NCI-H1105 treated with DMSO at 0.1 percent for 48 hours (cell line): ENCODE measurements around the gene SPATA25.

Experiments used
- DNase-seq: peaks from one replicate; lab custom pipeline; 2025; lab: John Stamatoyannopoulos, UW

The SPATA25 gene

DNA sequence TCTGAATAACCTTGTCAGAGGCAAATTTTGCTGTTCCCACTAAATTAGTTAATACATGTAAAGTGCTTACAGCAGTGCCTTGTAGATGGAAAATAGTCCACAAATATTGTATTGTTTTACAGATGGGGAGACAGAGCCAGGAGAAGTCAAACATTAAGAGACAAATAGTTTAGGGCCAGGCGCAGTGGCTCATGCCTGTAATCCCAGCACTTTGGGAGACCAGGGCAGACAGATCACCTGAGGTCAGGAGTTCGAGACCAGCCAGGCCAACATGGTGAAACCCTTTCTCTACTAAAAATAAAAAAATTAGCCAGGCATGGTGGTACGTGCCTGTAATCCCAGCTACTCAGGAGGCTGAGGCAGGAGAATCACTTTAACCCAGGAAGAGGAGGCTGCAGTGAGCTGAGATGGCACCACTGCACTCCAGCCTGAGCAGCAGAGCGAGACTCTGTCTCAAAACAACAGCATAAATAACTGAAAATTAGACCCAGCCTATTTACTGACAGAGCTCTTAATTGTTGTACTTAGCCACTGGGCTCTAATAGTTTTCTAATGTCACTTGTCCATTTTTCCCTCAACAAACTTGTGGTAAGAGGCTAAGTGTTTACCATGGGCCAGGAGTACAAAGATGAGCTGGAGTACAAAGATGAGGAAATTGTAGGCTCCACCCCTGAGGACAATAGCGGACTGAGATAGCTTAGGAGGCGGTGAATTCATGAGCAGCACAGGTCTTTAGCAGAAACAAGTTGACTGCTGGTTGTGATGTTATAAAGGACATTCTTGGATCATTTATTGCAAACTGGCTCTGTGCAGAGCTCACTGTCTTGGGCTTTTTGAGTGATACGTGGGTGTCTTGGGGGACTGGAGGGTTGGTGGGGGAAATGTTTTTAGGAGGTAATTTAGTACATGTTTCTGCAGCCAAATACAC, 23.6 kb downstream of the SPATA25 start:
- DNase-seq = no peak

DNA sequence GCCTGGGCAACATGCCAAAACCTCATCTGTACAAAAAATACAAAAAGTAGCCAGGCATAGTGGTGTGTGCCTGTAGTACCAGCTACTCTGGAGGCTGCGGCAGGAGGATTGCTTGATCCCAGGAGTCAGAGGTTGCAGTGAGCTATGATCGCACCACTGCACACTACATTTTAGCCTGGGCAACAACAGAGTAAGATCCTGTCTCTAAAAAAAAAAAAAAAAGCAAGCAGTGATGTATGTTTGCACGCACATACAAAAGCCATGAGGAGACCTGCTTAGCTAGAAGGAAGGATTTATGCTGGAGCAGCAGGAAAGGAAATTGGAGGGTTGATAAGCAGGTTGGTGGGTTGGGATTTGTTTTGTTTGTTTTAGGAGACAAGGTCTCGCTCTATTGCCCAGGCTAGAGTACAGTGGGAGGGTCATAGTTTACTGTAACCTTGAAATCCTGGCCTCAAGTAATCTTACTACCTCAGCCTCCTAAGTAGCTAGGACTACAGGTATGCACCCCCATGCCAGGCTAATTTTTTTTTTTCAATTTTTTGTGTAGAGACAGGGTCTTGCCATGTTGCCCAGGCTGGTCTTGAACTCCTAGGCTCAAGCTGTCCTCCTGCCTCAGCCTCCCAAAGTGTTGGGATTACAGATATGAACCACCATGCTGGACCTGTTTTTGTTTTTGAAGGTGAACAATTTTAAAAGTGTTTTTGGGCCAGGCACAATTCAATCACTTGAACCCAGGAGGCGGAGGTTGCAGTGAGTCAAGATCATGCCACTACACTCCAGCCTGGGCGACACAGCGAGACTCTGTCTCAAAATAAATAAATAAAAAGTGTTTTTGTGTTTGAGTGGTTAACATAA, 26.0 kb downstream of the SPATA25 start:
- DNase-seq = peak; percentile 69

DNA sequence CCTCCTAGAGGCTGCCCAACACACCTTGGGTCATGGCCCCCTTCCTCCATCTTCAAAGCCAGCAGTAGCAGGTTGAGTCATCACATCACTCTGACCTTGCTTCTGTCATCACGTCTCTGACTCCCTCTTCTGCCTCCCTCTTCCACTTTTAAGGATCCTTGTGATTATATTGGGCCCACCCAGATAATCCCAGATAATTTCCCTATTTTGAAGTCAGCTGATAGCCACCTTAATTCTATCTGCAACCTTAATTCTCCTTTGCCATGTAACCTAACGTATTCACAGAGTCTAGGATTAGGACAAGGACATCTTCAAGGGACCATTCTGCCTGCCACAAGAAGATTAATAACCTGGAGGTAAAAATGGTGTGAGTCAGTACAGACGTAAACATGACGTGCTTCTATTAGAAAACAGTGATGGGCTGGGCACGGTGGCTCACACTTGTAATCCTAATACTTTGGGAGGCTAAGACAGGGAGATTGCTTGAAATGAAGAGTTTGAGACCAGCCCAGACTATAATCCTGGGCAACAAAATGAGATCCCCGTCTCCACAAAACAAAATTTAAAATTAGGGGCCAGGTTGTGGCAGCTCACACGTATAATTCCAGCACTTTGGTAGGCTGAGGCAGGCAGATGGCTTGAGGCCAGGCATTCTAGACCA, 26.7 kb downstream of the SPATA25 start:
- DNase-seq = no peak

DNA sequence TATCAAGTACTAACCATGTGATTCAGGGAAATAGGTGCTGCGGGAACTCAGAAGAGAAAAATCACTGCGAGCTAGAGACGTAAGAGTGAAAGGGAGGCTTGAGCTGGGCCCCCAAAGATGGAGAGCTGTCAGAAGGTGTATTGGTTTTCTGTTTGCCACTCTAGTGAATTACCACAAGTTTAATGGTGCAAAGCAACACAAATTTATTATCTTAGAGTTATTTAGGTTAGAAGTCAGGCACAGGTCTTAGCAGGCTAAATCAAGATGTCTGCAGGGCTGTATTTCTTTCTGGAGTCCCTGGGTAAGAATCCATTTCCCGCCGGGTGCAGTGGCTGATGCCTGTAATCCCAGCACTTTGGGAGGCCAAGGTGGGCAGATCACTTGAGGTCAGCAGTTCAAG, 27.5 kb downstream of the SPATA25 start:
- no peak for DNase-seq

DNA sequence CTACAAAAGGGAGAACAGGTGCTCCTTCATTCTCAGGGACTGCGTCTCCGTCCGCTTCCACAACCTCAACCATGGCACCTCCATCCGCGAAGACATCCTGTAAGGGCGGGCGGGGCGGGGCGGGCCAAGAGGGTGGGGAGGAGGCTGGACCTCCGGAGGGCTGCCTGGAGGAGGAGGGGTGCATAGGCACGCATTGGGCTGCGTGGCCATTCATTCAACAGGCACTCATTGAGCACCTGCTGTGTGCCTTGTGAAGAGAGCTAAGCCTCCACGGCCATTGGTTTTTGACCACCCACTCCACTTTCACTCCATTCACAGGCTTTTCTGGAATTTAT, 29.6 kb downstream of the SPATA25 start:
- no peak for DNase-seq

- DNase-seq = peak; percentile 99
These were observed 30.1 kb downstream of the SPATA25 start, which contains the start of the genes ACOT8 and ZSWIM3 for GRCh38 chr20:45857114-45857881. Gene ACOT8, minus strand, starts transcription at chr20:45857392. Its CDS starts 77 bp downstream, at chr20:45857315. Gene ZSWIM3, plus strand, starts transcription at chr20:45857614. Its CDS starts 212 bp downstream, at chr20:45857826.

DNA sequence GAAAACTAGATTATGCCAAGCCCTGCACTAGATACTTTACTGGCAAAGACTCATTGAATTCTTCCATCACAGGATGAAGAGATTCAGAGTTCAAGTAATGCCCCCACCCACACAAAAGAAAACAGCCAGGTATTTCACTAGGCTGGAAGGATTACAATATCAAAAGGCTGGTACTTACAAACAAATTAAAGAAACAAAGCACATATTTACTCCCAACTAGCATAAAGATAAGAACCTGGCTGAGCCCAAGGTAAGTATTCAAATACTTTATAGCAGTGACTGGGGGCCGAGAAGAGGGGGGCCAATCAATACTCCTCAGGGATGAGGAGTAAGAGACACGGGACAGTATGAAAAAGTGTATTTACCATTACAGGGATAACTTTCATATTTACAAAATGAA, 33.9 kb downstream of the SPATA25 start:
- no peak for DNase-seq

DNA sequence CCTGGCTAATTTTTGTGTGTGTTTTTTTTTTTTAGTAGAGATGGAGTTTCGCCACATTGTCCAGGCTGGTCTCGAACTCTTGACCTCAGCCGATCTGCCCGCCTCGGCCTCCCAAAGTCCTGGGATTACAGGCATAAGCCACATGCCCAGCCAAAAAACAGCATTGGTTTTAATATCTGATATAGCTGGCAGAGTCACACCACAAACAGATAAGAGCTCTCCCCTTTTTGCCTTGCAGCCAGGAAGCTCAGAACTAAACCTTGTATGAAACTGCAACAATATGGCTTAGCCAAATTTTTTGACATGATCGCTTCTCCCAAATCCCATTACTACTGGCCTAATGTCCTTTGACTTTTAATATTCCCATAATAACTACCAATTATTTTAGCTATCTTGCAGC, 35.1 kb downstream of the SPATA25 start:
- no peak for DNase-seq

- no peak for DNase-seq
These were observed 35.9 kb downstream of the SPATA25 start for GRCh38 chr20:45851501-45851900.

GRCh38 chr20:45850926-45851325, 36.5 kb downstream of the SPATA25 start:
- DNase-seq = no peak

- no peak for DNase-seq
These were observed 37.2 kb downstream of the SPATA25 start for GRCh38 chr20:45850238-45850637.

- no peak for DNase-seq
These were observed 38.3 kb downstream of the SPATA25 start for GRCh38 chr20:45848969-45849582.

GRCh38 chr20:45848421-45848820, 39.0 kb downstream of the SPATA25 start:
- DNase-seq = no peak

- DNase-seq = no peak
These were observed 42.0 kb downstream of the SPATA25 start for GRCh38 chr20:45845452-45845851.

DNA sequence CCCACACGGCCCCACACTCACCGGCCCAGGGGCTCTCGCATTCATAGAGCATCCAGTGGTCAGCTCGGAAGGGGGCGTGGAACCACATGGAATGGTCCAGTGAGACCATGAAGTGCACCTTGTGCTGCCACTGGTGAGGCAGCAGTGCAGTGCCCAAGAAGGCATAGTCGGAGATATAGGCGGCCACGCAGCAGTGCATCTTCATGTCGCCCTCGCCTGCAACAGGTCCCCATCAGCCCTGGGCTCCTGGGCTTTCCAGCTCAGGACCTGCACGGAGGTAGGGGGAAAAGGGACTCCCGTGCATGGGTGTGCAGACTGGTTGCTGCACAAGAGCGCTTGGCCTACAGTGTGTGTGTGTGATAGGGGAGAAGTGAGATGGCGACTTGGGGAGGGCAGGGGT, 43.9 kb downstream of the SPATA25 start:
- DNase-seq = no peak

DNA sequence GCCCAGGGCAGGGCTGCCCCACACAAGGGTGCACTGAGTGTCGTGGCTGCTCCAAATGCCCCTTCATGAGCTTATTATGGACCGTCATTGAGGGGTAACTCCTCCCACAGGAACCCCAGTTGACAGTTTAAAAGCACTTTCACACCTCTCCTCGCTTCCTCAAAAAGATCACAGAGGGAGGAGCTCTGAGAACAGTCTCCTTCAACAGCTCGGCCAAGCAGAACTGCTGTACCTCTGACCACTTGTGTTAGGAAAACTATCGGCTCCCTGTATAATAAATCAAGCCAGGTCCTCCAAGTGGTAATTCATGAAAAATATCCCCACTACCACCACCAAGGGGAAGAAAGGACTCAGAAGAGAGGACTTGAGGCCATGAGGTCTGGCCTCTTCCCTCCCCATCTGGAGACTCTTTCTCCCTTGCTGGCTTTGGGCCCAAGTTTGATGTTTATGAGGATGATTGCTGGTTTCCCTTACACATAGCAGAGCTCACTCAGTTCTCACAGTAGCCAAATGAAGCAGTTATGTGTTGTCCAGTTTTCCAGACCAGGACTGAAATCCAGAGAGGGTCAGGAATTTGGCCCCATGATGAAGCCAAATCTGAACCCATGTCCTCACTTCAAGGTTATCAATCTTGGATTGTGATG, 45.1 kb downstream of the SPATA25 start:
- no peak for DNase-seq

- no peak for DNase-seq
These were observed 45.9 kb downstream of the SPATA25 start for GRCh38 chr20:45841407-45842129.

- DNase-seq = no peak
These were observed 46.7 kb downstream of the SPATA25 start for GRCh38 chr20:45840700-45841198.

GRCh38 chr20:45836841-45837240, 50.6 kb downstream of the SPATA25 start:
- DNase-seq = no peak
